Measurements from ENCODE around the gene AGPAT1.

DNA sequence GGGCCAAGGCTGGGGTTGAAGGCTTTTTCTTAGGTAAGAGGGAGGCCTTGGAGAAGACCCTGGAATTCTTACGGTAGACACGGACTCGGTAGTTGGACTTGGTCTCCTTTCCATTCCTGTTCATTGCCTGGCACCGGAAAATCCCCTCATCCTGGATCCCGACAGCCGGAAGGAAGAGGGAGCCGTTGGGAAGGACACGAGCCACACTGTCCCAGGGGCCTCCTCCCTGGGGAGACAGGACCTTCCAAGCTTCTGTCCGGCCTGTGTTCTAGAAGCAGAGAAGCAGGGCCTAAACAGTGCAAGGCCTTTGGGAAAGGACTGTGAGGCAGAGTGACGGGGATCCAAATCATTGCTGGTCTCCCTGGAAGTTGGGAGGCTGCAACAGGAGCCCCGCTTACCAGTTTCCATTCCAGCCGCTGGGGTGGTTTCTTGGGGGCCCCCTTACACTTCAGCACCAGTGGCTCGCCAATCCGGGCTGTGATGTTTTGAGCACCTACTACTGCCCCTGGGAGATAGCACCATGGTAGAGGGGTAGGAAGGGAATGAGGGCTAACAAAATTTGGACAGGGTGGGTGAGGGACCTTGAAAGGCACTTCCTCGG lies 7.7 kb upstream of the AGPAT1 start:
- TF ChIP-seq, protein P1, sequence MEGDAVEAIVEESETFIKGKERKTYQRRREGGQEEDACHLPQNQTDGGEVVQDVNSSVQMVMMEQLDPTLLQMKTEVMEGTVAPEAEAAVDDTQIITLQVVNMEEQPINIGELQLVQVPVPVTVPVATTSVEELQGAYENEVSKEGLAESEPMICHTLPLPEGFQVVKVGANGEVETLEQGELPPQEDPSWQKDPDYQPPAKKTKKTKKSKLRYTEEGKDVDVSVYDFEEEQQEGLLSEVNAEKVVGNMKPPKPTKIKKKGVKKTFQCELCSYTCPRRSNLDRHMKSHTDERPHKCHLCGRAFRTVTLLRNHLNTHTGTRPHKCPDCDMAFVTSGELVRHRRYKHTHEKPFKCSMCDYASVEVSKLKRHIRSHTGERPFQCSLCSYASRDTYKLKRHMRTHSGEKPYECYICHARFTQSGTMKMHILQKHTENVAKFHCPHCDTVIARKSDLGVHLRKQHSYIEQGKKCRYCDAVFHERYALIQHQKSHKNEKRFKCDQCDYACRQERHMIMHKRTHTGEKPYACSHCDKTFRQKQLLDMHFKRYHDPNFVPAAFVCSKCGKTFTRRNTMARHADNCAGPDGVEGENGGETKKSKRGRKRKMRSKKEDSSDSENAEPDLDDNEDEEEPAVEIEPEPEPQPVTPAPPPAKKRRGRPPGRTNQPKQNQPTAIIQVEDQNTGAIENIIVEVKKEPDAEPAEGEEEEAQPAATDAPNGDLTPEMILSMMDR (conservative IDR thresholded peaks at IDR 0.05; ENCODE audit: low read depth in 2 of 2), result no peak
- TF ChIP-seq EZH2 (IDR thresholded peaks at IDR 0.05; ENCODE audit: low read depth, unreplicated experiment), result no peak
- no peak for TF ChIP-seq CREB1 (CRISPR knock-in tag; IDR thresholded peaks at IDR 0.05; ENCODE audit: low read depth)
- no peak for TF ChIP-seq EZH2phosphoT487 (IDR thresholded peaks at IDR 0.05; ENCODE audit: unreplicated experiment)
- no peak for TF ChIP-seq POLR2AphosphoS5 (IDR thresholded peaks at IDR 0.05; ENCODE audit: low read depth)
- TF ChIP-seq, protein P2, sequence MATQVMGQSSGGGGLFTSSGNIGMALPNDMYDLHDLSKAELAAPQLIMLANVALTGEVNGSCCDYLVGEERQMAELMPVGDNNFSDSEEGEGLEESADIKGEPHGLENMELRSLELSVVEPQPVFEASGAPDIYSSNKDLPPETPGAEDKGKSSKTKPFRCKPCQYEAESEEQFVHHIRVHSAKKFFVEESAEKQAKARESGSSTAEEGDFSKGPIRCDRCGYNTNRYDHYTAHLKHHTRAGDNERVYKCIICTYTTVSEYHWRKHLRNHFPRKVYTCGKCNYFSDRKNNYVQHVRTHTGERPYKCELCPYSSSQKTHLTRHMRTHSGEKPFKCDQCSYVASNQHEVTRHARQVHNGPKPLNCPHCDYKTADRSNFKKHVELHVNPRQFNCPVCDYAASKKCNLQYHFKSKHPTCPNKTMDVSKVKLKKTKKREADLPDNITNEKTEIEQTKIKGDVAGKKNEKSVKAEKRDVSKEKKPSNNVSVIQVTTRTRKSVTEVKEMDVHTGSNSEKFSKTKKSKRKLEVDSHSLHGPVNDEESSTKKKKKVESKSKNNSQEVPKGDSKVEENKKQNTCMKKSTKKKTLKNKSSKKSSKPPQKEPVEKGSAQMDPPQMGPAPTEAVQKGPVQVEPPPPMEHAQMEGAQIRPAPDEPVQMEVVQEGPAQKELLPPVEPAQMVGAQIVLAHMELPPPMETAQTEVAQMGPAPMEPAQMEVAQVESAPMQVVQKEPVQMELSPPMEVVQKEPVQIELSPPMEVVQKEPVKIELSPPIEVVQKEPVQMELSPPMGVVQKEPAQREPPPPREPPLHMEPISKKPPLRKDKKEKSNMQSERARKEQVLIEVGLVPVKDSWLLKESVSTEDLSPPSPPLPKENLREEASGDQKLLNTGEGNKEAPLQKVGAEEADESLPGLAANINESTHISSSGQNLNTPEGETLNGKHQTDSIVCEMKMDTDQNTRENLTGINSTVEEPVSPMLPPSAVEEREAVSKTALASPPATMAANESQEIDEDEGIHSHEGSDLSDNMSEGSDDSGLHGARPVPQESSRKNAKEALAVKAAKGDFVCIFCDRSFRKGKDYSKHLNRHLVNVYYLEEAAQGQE (IDR thresholded peaks at IDR 0.05; ENCODE audit: unreplicated experiment), result no peak
- TF ChIP-seq, protein P3, sequence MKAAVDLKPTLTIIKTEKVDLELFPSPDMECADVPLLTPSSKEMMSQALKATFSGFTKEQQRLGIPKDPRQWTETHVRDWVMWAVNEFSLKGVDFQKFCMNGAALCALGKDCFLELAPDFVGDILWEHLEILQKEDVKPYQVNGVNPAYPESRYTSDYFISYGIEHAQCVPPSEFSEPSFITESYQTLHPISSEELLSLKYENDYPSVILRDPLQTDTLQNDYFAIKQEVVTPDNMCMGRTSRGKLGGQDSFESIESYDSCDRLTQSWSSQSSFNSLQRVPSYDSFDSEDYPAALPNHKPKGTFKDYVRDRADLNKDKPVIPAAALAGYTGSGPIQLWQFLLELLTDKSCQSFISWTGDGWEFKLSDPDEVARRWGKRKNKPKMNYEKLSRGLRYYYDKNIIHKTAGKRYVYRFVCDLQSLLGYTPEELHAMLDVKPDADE (IDR thresholded peaks at IDR 0.05), result no peak
- TF ChIP-seq, protein P4, sequence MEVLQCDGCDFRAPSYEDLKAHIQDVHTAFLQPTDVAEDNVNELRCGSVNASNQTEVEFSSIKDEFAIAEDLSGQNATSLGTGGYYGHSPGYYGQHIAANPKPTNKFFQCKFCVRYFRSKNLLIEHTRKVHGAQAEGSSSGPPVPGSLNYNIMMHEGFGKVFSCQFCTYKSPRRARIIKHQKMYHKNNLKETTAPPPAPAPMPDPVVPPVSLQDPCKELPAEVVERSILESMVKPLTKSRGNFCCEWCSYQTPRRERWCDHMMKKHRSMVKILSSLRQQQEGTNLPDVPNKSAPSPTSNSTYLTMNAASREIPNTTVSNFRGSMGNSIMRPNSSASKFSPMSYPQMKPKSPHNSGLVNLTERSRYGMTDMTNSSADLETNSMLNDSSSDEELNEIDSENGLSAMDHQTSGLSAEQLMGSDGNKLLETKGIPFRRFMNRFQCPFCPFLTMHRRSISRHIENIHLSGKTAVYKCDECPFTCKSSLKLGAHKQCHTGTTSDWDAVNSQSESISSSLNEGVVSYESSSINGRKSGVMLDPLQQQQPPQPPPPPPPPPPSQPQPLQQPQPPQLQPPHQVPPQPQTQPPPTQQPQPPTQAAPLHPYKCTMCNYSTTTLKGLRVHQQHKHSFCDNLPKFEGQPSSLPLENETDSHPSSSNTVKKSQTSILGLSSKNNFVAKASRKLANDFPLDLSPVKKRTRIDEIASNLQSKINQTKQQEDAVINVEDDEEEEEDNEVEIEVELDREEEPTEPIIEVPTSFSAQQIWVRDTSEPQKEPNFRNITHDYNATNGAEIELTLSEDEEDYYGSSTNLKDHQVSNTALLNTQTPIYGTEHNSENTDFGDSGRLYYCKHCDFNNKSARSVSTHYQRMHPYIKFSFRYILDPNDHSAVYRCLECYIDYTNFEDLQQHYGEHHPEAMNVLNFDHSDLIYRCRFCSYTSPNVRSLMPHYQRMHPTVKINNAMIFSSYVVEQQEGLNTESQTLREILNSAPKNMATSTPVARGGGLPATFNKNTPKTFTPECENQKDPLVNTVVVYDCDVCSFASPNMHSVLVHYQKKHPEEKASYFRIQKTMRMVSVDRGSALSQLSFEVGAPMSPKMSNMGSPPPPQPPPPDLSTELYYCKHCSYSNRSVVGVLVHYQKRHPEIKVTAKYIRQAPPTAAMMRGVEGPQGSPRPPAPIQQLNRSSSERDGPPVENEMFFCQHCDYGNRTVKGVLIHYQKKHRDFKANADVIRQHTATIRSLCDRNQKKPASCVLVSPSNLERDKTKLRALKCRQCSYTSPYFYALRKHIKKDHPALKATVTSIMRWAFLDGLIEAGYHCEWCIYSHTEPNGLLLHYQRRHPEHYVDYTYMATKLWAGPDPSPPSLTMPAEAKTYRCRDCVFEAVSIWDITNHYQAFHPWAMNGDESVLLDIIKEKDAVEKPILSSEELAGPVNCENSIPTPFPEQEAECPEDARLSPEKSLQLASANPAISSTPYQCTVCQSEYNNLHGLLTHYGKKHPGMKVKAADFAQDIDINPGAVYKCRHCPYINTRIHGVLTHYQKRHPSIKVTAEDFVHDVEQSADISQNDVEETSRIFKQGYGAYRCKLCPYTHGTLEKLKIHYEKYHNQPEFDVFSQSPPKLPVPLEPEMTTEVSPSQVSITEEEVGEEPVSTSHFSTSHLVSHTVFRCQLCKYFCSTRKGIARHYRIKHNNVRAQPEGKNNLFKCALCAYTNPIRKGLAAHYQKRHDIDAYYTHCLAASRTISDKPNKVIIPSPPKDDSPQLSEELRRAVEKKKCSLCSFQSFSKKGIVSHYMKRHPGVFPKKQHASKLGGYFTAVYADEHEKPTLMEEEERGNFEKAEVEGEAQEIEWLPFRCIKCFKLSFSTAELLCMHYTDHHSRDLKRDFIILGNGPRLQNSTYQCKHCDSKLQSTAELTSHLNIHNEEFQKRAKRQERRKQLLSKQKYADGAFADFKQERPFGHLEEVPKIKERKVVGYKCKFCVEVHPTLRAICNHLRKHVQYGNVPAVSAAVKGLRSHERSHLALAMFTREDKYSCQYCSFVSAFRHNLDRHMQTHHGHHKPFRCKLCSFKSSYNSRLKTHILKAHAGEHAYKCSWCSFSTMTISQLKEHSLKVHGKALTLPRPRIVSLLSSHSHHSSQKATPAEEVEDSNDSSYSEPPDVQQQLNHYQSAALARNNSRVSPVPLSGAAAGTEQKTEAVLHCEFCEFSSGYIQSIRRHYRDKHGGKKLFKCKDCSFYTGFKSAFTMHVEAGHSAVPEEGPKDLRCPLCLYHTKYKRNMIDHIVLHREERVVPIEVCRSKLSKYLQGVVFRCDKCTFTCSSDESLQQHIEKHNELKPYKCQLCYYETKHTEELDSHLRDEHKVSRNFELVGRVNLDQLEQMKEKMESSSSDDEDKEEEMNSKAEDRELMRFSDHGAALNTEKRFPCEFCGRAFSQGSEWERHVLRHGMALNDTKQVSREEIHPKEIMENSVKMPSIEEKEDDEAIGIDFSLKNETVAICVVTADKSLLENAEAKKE (CRISPR knock-in tag; IDR thresholded peaks at IDR 0.05), result no peak
- TF ChIP-seq NANOG (IDR thresholded peaks at IDR 0.05; ENCODE audit: borderline replicate concordance), result no peak
- TF ChIP-seq JUNB (IDR thresholded peaks at IDR 0.05; ENCODE audit: unreplicated experiment), result no peak
- no peak for TF ChIP-seq ZNF331 (CRISPR knock-in tag; IDR thresholded peaks at IDR 0.05; ENCODE audit: low read depth)
- TF ChIP-seq STAT1 (IDR thresholded peaks at IDR 0.05; ENCODE audit: unreplicated experiment), result no peak
- TF ChIP-seq ZNF114 (CRISPR knock-in tag; IDR thresholded peaks at IDR 0.05), result no peak

Measured in GM23338 (cell line).